K562 (cell line): Measurements from ENCODE around the gene EPB41L4A.

Source experiments
- COPS2 ChIP-seq: fragments of 450-650 bp; conservative IDR thresholded peaks from 2 replicates; pipeline ENCODE4 v1.6.1; 2016; ENCODE audit warnings: mild to moderate bottlenecking, moderate library complexity
- ELF4 ChIP-seq: fragments of 450-650 bp; formaldehyde crosslinking; IDR thresholded peaks from 2 replicates; pipeline ENCODE4 v1.4.0; 2022; ENCODE audit warnings: missing genetic modification characterization
- NR1H2 ChIP-seq: sonication (generic); formaldehyde crosslinking; IDR thresholded peaks from 2 replicates; pipeline ENCODE4 v1.4.0; 2020; ENCODE audit warnings: mild to moderate bottlenecking, missing genetic modification reagents
- RFX7 ChIP-seq: fragments of 250-450 bp; sonication (Bioruptor Pico); IDR thresholded peaks from 2 replicates; pipeline ENCODE4 v1.5.1; 2021; ENCODE audit warnings: mild to moderate bottlenecking
- SRF ChIP-seq, 2 experiments: fragments of 250-450, 450-650 bp in 1 of 2; sonication (Bioruptor Pico) in 1 of 2; sonication (generic) in 1 of 2; formaldehyde crosslinking; IDR thresholded peaks; 2 replicates each; pipeline versions ENCODE4 v1.5.0 to v1.5.1; 2020 to 2022; ENCODE audit warnings: mild to moderate bottlenecking in 1 of 2, missing genetic modification reagents in 1 of 2
- ZBTB12 ChIP-seq: fragments of 250-450 bp; sonication (Bioruptor Pico); IDR thresholded peaks from 2 replicates; pipeline ENCODE4 v1.4.0; 2020
- ZBTB2 ChIP-seq: fragments of 450-650 bp; IDR thresholded peaks from 2 replicates; pipeline ENCODE4 v1.6.1; 2016; ENCODE audit warnings: antibody characterized with exemption
- ZNF316 ChIP-seq: fragments of 450-650 bp; IDR thresholded peaks from 2 replicates; pipeline ENCODE4 v1.6.1; 2016
- TF ChIP-seq, protein P1 (sequence below): fragments of 250-450 bp; sonication (Bioruptor Pico); IDR thresholded peaks from 2 replicates; pipeline ENCODE4 v1.8.0; 2022; ENCODE audit warnings: inconsistent platforms, mild to moderate bottlenecking, moderate library complexity, borderline replicate concordance

DNA sequence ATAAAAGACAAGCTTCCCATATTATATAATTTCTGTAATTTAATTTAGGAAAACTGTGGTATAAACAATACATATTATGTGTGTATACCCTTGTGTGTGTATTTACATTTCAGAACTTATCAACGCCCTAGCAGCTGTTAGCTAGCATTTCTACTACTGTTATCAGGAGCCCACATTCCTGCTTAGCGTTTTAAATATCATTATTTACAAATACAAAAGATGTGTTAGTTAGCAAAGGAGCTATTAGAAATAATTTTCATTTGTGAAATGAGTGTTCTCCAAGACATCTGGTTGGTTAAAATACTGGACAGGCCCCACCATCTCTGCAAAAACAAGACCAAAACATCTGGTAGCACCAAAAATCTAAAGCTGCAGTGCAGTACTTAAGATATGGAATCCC lies 48.0 kb downstream of the EPB41L4A start:
- TF ChIP-seq RFX7 (CRISPR knock-in tag), result no peak
- no peak for TF ChIP-seq ZBTB12 (CRISPR knock-in tag)
- no peak for TF ChIP-seq ZNF316
- TF ChIP-seq SRF (CRISPR knock-in tag; IDR thresholded peaks at IDR 0.05), result no peak
- TF ChIP-seq ELF4 (CRISPR knock-in tag), result no peak
- TF ChIP-seq COPS2, result no peak
- TF ChIP-seq ZBTB2, result no peak
- TF ChIP-seq, protein P1, sequence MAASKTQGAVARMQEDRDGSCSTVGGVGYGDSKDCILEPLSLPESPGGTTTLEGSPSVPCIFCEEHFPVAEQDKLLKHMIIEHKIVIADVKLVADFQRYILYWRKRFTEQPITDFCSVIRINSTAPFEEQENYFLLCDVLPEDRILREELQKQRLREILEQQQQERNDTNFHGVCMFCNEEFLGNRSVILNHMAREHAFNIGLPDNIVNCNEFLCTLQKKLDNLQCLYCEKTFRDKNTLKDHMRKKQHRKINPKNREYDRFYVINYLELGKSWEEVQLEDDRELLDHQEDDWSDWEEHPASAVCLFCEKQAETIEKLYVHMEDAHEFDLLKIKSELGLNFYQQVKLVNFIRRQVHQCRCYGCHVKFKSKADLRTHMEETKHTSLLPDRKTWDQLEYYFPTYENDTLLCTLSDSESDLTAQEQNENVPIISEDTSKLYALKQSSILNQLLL (CRISPR knock-in tag), result no peak
- TF ChIP-seq NR1H2 (CRISPR knock-in tag), result no peak
